Esophagus muscularis mucosa (tissue), 4 donors: Measurements from ENCODE around the gene RBP2. TPM values are rescaled to one million over a fixed set of nuclear protein-coding genes. Genes with fewer than 3 reads are reported as not detected.
A peak's percentile ranks its signal among the peaks of the same experiment; 100 is the strongest.

Source experiments
- DNase-seq: peaks from one replicate; pipeline ENCODE4 v3.0.0-alpha.2; 2017; ENCODE audit errors: extremely low spot score
- H3K27ac ChIP-seq, 4 donors: fragments of 200-600 bp; sonication (generic); replicated peaks in 1 of 4; 1 replicate in 3 of 4; 2 replicates in 1 of 4; pipeline ENCODE4 v1.5.1; 2016 to 2019; ENCODE audit warnings: mild to moderate bottlenecking in 1 of 4
- H3K27me3 ChIP-seq, 4 donors: fragments of 200-600 bp; sonication (generic); one replicate each; pipeline versions ENCODE4 v1.5.1 to v1.6.0; 2016 to 2019
- H3K36me3 ChIP-seq, 4 donors: fragments of 200-600 bp; sonication (generic); one replicate each; pipeline ENCODE4 v1.5.1; 2016 to 2019
- H3K4me1 ChIP-seq, 4 donors: fragments of 200-600 bp; sonication (generic); one replicate each; pipeline ENCODE4 v1.5.1; 2016 to 2019
- H3K4me3 ChIP-seq, 4 donors: fragments of 200-600 bp; sonication (generic); 1 replicate in 2 of 4; 2 replicates in 2 of 4; pipeline ENCODE4 v1.5.1; 2016 to 2019; ENCODE audit warnings: mild to moderate bottlenecking in 4 of 4, moderate library complexity in 1 of 4
- H3K9me3 ChIP-seq, 4 donors: fragments of 200-600 bp; sonication (generic); 1 replicate in 3 of 4; 2 replicates in 1 of 4; pipeline ENCODE4 v1.5.1; 2016 to 2019
- EP300 ChIP-seq: sonication (generic); formaldehyde crosslinking; IDR thresholded peaks from one replicate; pipeline ENCODE4 v1.6.1; 2017; ENCODE audit warnings: antibody characterized with exemption
- POLR2A ChIP-seq: fragments of 450-650 bp; IDR thresholded peaks from one replicate; pipeline ENCODE4 v1.6.1; 2017; ENCODE audit warnings: antibody characterized with exemption, moderate library complexity, mild to moderate bottlenecking, low read depth
- POLR2AphosphoS5 ChIP-seq, 2 donors: sonication (generic); formaldehyde crosslinking; IDR thresholded peaks; one replicate each; pipeline ENCODE4 v1.6.1; 2017; ENCODE audit warnings: antibody characterized with exemption in 2 of 2
- WGBS: methylation state at CpG from one replicate; pipeline ENCODE4 v1.1.5; 2018; 5-methylcytosine and 5-hydroxymethylcytosine counted together
- intact Hi-C: fragments of 100-400 bp; cut with DNase I; formaldehyde crosslinking; loops from one replicate; pipeline ENCODE4 v1.15.1; 2023
- total RNA-seq, 4 donors: library from RNA; depleted of rRNA; stranded (reverse); fragments of >200 nt; gene quantifications; one replicate each; pipeline versions ENCODE4 v1.1.0 to v1.2.1, GENCODE V29; 2016
- TF ChIP-seq, protein P1 (sequence below), 3 experiments: fragments of 200-600 bp in 2 of 3; fragments of 450-650 bp in 1 of 3; sonication (generic) in 2 of 3; IDR thresholded peaks; one replicate each; pipeline ENCODE4 v1.5.1; 2017 to 2019; ENCODE audit warnings: antibody characterized with exemption in 3 of 3, mild to moderate bottlenecking in 2 of 3, moderate library complexity in 1 of 3

The RBP2 gene
- not detected for total RNA-seq

DNA sequence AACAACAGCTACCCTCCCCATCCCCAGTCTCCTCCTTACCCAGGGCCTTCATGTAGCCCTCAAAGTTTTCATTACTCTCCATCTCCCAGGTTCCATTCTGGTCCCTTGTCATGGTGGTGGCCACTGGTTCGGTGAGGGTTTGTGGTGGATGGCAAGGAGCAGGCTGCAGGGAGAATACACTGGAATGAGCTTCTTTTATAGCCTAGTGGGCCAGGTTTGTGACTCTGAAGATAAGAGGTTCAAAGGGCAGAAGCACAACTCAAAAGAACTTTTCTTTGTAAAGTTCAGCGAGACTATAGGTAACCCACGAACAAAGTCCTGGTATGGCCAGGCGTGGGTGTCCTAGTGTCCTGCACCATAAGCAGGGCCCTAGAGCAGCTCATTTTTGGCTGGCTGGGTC lies at the start of gene RBP2:
TSS of gene RBP2 (minus strand) at position 169 of the 400 bp plus-strand sequence. CDS start at position 112, 57 bp downstream.
- intact Hi-C loops, result no loop called here
- WGBS, result 94% methylated on average over 3 of the region's 4 CpGs
- H3K27ac ChIP-seq, result no peak within 1 kb of the TSS

DNA sequence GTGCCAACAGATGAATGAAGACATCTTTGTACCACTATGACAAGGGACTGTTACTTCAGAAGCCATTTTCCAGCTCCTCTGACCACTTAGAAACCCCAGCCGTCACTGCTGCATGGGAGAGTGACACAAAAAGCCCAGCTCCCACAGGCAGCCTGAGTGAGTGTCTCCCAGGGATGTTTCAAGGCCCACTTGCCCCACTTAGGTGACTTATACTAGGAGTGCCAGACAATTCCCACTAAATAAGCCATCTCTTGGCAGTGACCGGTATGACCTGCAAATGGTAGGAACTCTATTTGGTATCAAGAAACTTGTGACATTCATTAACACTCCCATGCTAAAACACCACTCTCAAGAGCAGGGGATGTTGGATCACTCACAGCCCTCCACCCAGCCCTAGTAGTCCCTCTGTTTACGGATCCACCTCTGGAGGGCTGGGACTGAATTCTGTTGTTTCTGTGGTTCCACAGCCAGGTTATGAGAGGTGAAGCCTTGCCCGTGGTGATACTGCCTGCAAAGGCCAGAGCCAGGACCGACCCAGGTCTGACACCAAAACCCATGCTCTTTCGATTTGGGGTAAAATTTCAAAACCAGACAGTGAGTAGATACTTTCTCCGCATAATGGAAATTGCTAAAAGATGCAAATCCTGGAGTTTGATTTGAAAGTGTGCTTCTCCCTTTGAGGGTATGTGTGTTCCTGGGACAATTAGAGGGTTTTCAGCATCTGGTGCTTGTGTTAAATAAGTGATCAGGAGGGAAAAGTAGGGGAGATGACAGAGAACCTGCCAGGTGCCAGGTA lies 48.7 kb upstream of the RBP2 start:
- no peak overlapping the region for H3K4me3 ChIP-seq
- no peaks in the 10 kb centered on the region for H3K4me1 ChIP-seq
- no peak overlapping the region for H3K27ac ChIP-seq
- intact Hi-C loops, result no loop called here
- no peaks in the 10 kb centered on the region for H3K9me3 ChIP-seq
- H3K36me3 ChIP-seq, result peaks cover 0 to 17% (median 3%) of the 10 kb centered on the region in 4 donors
- WGBS, result 93% methylated on average over 7 of the region's 7 CpGs
- DNase-seq, result peak; percentile 66
- TF ChIP-seq POLR2A, result no peak
- TF ChIP-seq EP300, result no peak
- no peak for TF ChIP-seq POLR2AphosphoS5 (IDR thresholded peaks at IDR 0.05)
- TF ChIP-seq, protein P1, sequence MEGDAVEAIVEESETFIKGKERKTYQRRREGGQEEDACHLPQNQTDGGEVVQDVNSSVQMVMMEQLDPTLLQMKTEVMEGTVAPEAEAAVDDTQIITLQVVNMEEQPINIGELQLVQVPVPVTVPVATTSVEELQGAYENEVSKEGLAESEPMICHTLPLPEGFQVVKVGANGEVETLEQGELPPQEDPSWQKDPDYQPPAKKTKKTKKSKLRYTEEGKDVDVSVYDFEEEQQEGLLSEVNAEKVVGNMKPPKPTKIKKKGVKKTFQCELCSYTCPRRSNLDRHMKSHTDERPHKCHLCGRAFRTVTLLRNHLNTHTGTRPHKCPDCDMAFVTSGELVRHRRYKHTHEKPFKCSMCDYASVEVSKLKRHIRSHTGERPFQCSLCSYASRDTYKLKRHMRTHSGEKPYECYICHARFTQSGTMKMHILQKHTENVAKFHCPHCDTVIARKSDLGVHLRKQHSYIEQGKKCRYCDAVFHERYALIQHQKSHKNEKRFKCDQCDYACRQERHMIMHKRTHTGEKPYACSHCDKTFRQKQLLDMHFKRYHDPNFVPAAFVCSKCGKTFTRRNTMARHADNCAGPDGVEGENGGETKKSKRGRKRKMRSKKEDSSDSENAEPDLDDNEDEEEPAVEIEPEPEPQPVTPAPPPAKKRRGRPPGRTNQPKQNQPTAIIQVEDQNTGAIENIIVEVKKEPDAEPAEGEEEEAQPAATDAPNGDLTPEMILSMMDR (IDR thresholded peaks at IDR 0.05), result no peak
- no peaks in the 10 kb centered on the region for H3K27me3 ChIP-seq

More for the DNA sequence above, at the start of gene RBP2:
- TF ChIP-seq POLR2AphosphoS5 (IDR thresholded peaks at IDR 0.05), result no peak
- TF ChIP-seq POLR2A, result no peak
- TF ChIP-seq, protein P1 (IDR thresholded peaks at IDR 0.05), result no peak
- no peak for TF ChIP-seq EP300
- Histone ChIP-seq H3K27me3 (no peaks in the 10 kb centered on the region), H3K4me3 (no peak within 1 kb of the TSS), H3K36me3 (no peaks in the 10 kb centered on the region), H3K9me3 (no peaks in the 10 kb centered on the region), H3K4me1 (no peaks in the 10 kb centered on the region)
- no peak for DNase-seq

DNA sequence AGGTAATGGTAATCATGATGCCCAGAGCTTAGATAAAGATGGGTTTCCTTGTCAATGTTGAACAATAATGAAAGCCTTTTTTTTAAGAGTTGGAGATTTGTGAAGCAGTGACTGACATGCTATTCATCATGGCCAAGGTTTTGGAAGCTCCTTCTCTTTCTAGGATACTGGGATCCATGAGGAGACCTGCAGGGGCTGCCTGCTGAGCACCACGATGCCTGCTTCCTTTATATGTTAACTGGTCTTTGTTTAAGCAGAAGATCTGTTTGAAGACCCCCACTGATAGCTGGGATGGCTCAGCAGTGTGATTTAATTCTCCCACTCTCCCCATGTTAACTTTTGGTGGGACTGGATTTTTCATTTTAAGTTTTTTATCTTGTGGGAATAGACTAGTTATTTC lies 47.4 kb upstream of the RBP2 start:
- peaks cover 0 to 17% (median 3%) of the 10 kb centered on the region in 4 donors for H3K36me3 ChIP-seq
- 67% methylated on average over 1 of the region's 1 CpG for WGBS
- TF ChIP-seq EP300 (no peak), POLR2A (no peak), POLR2AphosphoS5 (IDR thresholded peaks at IDR 0.05) (no peak)
- TF ChIP-seq, protein P1 (IDR thresholded peaks at IDR 0.05), result no peak
- no peak overlapping the region for H3K4me3 ChIP-seq
- no peaks in the 10 kb centered on the region for H3K27me3 ChIP-seq
- intact Hi-C loops, result no loop called here
- peak; percentile 45 for DNase-seq
- no peaks in the 10 kb centered on the region for H3K9me3 ChIP-seq
- H3K27ac ChIP-seq, result no peak overlapping the region
- H3K4me1 ChIP-seq, result no peaks in the 10 kb centered on the region

DNA sequence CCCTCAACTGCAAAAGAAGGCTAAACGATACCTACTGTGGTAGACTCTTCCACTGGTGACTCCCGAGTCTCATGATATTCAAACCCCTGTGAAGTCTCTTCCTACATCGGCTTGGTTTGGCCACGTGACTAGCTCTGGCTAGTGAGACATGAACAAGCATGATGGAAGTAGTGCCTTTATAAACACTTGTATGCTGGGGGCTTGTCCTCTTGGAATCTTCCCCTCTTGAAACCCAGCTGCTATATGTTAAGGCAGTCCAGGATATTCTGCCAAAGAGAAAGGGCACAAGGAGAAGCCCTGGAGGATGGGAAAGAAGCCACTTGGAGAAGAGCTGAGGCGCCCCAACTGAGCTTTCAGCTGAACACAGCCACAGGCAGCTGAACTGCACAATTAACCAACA lies 46.9 kb upstream of the RBP2 start:
- peak; percentile 74 for DNase-seq
- H3K27me3 ChIP-seq, result no peaks in the 10 kb centered on the region
- peaks cover 0 to 17% (median 3%) of the 10 kb centered on the region in 4 donors for H3K36me3 ChIP-seq
- intact Hi-C loops, result no loop called here
- no peak overlapping the region for H3K4me3 ChIP-seq
- H3K9me3 ChIP-seq, result no peaks in the 10 kb centered on the region
- H3K27ac ChIP-seq, result no peak overlapping the region
- WGBS, result 98% methylated on average over 5 of the region's 5 CpGs
- TF ChIP-seq POLR2A, result no peak
- TF ChIP-seq, protein P1 (IDR thresholded peaks at IDR 0.05), result no peak
- no peak for TF ChIP-seq EP300
- TF ChIP-seq POLR2AphosphoS5 (IDR thresholded peaks at IDR 0.05), result no peak
- H3K4me1 ChIP-seq, result no peaks in the 10 kb centered on the region
